ENCODE results near the gene LY9.

LY9 gene, protein sequence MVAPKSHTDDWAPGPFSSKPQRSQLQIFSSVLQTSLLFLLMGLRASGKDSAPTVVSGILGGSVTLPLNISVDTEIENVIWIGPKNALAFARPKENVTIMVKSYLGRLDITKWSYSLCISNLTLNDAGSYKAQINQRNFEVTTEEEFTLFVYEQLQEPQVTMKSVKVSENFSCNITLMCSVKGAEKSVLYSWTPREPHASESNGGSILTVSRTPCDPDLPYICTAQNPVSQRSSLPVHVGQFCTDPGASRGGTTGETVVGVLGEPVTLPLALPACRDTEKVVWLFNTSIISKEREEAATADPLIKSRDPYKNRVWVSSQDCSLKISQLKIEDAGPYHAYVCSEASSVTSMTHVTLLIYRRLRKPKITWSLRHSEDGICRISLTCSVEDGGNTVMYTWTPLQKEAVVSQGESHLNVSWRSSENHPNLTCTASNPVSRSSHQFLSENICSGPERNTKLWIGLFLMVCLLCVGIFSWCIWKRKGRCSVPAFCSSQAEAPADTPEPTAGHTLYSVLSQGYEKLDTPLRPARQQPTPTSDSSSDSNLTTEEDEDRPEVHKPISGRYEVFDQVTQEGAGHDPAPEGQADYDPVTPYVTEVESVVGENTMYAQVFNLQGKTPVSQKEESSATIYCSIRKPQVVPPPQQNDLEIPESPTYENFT

DNA sequence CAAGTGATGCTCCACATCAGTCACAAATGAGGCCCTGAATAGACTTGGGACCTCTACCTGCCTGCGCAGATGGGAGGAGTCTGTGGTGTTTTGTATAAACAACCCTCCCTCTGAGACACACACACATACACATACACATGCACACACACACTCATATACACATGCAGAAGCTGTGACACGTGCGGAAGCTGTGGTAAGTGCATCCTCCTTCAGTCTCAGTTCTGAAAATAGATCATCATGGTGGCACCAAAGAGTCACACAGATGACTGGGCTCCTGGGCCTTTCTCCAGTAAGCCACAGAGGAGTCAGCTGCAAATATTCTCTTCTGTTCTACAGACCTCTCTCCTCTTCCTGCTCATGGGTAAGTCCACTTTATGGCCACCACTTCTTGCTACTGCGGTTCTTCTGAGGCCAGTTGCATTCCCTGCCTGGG is at the start of gene LY9:
Gene LY9 (plus strand): TSS at position 224 of the 433 bp plus-strand sequence. CDS start 14 bp downstream, at position 238.
- DNase-seq (ENCODE audit: low spot score), result peak; percentile 63
- TF ChIP-seq, protein P1, sequence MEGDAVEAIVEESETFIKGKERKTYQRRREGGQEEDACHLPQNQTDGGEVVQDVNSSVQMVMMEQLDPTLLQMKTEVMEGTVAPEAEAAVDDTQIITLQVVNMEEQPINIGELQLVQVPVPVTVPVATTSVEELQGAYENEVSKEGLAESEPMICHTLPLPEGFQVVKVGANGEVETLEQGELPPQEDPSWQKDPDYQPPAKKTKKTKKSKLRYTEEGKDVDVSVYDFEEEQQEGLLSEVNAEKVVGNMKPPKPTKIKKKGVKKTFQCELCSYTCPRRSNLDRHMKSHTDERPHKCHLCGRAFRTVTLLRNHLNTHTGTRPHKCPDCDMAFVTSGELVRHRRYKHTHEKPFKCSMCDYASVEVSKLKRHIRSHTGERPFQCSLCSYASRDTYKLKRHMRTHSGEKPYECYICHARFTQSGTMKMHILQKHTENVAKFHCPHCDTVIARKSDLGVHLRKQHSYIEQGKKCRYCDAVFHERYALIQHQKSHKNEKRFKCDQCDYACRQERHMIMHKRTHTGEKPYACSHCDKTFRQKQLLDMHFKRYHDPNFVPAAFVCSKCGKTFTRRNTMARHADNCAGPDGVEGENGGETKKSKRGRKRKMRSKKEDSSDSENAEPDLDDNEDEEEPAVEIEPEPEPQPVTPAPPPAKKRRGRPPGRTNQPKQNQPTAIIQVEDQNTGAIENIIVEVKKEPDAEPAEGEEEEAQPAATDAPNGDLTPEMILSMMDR (IDR thresholded peaks at IDR 0.05; ENCODE audit: borderline replicate concordance, control extremely low read depth, extremely low read depth, insufficient read depth, missing control alignments), result no peak
- in situ Hi-C loops (cut with MboI; ENCODE audit: low sequenced_read_pairs, unreplicated experiment), result no loop called here

DNA sequence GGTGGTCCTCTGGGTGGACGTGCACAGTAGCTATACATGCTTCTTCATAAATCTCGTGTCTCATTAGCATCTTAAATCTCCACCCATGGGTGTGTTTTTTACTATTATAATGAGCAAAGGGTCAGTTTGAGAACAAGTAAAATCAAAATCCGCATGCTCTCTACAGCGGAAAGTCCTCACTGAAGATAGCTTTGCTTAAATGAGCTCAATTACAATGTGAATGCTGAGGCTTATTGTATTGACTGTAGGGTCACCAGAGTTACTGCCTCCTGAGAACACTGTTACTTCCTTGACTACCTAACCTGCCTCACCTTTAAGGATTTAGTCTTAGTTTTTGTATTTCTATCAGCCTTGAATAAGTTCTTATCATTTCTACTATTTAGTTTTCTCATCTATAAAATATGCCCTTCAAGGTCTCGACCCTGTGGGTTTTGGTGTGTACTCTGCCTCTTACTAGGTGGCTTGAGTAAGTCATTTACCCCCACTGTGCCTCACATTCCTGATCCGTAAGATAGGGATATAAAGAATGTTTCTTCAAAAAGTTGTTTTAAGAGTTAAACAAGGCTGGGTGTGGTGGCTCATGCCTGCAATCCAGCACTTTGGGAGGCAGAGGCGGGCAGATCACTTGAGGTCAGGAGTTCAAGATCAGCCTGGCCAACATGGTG is 49.0 kb upstream of the LY9 start:
- no peak for DNase-seq (ENCODE audit: low spot score)
- in situ Hi-C loops (cut with MboI; ENCODE audit: low sequenced_read_pairs, unreplicated experiment), result no loop called here

DNA sequence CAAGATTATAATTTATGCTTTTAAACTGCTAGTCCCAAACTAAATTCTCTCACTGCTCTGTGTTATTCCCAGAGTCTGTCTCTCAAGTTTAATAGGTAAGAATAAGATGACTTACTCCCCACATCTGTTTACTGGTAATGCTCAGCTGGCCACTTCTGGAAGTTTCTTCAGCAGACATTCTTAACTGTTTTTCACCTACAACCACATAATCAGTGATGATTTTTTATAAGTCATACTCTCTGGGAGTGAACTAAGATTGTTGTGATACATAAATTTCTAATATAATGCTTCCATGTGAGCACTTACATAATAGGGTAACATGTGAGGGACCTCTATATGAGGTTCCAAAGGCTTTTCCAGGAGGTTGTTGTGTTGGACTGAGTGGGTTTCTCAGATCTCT is 48.3 kb upstream of the LY9 start:
- in situ Hi-C loops (cut with MboI; ENCODE audit: low sequenced_read_pairs, unreplicated experiment), result no loop called here
- TF ChIP-seq, protein P1 (IDR thresholded peaks at IDR 0.05; ENCODE audit: borderline replicate concordance, control extremely low read depth, extremely low read depth, insufficient read depth, missing control alignments), result no peak
- no peak for DNase-seq (ENCODE audit: low spot score)

More for the DNA sequence above, 49.0 kb upstream of the LY9 start:
- TF ChIP-seq, protein P1 (IDR thresholded peaks at IDR 0.05; ENCODE audit: borderline replicate concordance, control extremely low read depth, extremely low read depth, insufficient read depth, missing control alignments), result no peak

DNA sequence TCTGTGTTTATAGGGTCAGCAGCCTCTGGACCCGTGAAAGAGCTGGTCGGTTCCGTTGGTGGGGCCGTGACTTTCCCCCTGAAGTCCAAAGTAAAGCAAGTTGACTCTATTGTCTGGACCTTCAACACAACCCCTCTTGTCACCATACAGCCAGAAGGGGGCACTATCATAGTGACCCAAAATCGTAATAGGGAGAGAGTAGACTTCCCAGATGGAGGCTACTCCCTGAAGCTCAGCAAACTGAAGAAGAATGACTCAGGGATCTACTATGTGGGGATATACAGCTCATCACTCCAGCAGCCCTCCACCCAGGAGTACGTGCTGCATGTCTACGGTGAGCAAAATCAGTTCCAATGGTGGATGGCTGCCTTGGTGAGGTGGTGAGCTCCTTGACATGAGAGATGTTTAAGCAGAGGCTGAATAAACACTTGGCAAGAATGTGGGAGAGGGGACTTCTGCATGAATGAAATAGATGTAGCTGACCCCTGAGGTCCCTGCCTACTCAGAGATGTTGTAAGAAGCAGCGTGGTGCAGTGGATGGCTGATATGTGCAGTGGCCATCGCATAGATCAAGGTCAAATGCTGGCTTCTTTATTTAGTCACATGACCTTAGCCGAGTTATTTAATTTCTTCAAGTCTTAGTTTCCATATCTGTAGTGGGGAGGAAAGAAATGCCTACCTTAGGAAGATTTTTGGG is 47.6 kb upstream of the LY9 start:
- in situ Hi-C loops (cut with MboI; ENCODE audit: low sequenced_read_pairs, unreplicated experiment), result no loop called here
- DNase-seq (ENCODE audit: low spot score), result no peak

DNA sequence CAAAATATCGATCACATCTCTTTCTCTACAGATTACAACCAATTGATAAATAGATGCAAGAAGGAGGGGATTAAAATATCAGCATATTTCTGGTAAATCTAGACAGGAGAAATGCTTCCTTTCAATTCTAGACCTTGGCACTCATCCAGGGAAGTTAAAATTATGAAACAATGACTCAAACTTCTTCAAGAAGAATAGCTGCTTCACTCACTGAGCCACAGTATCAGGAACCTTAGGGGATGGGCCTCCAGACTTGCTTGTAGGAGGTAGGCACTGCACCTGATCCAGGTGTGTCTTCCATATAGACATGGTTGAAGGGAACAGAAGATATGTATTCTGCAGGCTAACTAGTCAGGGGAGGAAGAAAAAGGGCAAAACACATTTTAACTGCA is 47.1 kb upstream of the LY9 start:
- TF ChIP-seq, protein P1 (IDR thresholded peaks at IDR 0.05; ENCODE audit: borderline replicate concordance, control extremely low read depth, extremely low read depth, insufficient read depth, missing control alignments), result no peak
- DNase-seq (ENCODE audit: low spot score), result no peak
- in situ Hi-C loops (cut with MboI; ENCODE audit: low sequenced_read_pairs, unreplicated experiment), result no loop called here

More for the DNA sequence above, 47.6 kb upstream of the LY9 start:
- TF ChIP-seq, protein P1 (IDR thresholded peaks at IDR 0.05; ENCODE audit: borderline replicate concordance, control extremely low read depth, extremely low read depth, insufficient read depth, missing control alignments), result peak; percentile 35

DNA sequence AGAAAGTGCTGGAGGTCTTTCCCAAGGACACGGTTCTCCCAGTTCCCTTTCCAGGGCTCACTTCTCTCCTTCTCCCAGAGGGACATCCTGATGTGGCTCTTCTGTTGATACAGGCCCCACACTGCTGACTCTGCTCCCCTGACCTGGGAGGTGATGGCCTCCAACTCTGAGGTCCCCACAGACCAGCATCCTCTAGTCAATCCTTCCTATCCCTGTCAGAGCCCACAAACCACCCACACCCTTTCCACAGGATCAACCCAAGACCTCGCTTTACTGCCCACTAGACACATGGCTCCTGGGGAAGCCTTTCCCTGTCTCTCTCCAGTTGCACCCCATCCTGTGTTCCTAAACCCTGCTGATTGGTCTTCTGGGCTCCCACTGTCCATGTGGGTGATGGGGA is 45.4 kb upstream of the LY9 start:
- no peak for DNase-seq (ENCODE audit: low spot score)
- in situ Hi-C loops (cut with MboI; ENCODE audit: low sequenced_read_pairs, unreplicated experiment), result no loop called here
- TF ChIP-seq, protein P1 (IDR thresholded peaks at IDR 0.05; ENCODE audit: borderline replicate concordance, control extremely low read depth, extremely low read depth, insufficient read depth, missing control alignments), result no peak
